Eye (tissue), 1 donor: ENCODE results near the gene WWTR1.

Experiments used
- DNase-seq: peaks from one replicate; pipeline ENCODE4 v3.0.0-alpha.2; 2015

WWTR1 gene

DNA sequence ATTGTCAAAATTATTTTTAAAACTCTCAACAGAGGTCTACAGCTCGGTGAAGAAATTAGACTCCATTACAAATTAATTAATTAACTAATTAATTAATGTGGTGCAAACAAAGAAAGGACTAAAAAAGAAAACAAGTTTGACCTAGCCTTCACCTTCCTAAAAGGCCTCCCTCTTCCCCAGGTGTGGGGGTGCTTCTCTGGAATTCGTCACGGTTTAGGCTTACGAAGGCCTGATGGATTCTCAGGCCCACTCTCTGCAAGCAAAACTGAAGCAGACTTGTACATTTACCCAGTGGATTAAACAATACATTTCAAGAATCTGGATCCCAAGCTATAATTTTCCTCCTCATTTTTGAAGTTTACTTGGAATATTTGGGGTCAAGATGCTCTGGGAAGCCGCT lies 94.7 kb downstream of the WWTR1 start:
- DNase-seq, result no peak

DNA sequence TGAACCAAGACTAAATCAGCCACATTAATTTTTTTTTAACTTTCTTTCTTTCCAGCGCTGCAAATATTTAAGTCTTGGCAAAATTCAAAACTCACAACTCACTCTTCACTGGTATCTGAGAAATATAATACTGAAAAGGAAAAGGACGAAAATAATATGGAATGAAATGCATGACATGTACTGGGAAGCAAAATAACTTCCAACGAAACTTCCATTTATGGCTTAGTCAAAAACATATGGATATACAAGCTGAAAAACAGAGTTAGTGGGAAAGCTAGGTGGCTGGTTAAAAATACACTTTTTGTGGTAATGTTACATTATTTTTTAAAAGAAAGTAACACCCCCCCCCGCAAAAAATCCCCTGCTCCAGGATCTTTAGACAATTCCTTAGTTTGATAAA lies 97.2 kb downstream of the WWTR1 start:
- no peak for DNase-seq

DNA sequence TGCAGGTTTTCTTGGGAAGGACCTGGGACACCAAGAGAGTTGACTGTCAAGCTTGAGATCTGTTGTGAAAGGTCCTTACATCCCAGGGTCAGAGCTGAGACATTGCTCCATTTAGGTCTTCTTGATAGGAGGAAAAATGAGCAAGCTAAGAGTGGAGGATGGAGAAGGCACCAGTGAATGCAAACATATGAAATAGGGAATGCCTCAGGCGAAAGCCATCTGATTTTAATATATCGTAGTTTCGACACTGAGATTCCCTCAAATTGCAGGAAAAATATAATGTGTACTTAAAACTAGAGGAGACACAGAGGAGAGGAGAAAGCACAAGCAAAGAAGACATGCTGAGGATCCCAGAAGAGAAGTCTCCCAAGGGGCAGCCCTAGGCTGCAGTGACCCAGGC lies 97.8 kb downstream of the WWTR1 start:
- DNase-seq, result no peak

DNA sequence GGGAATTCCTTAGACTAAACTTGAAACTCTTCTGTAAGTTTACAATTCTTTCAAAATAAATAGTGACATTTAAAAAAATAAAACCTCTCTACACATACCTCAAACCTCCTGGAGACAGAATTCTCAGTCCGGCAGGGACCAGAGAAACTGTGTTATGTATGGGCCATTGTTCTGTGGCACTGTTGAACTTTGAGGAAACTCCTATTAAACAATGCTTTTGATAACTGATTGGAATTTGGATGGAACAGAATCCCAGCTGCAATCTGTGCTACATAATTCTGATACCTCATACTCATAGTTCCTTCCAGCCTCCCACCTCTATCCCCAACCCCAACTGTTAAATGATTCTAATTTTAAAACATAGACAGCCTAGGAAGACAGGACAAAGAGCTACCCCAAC lies 98.3 kb downstream of the WWTR1 start:
- DNase-seq, result no peak

DNA sequence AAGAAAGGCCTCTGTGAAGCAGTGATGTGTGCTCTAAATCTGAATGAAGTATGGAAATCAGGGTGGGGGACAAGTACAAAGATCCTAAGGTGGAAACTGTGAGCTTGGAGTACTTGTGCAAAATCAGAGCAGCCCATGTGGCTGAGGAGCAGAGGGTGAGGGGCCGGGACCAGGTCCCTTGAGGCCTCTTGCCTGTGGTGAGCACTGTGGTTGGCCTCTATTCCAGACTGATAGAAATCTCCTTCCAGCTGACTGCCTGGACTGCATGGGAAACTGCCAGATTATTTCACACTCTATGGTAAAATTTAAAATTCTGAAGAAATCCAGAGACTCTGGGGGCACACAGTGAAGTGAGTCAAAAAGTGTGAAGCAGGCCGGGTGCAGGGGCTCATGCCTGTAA lies 101.9 kb downstream of the WWTR1 start:
- DNase-seq, result no peak

DNA sequence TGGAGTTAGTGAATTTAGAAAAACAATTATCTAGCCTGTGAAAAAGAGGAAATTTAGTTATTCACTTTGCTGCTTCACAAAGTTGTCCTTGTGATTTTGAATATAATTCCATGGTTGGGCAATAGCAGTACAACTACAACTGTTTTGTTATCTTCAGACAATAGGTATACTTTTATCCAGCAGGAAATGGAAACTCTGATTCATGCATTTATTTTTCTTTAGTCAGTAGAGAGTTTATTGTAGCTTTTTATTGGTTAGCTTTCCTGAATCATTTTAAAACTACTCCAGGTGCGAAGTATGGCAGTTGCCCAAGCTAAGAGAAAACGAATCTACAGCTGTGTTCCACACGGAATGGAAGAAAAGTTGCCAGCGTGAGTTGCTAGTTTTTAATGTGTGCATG lies 103.0 kb downstream of the WWTR1 start:
- peak; percentile 50 for DNase-seq

DNA sequence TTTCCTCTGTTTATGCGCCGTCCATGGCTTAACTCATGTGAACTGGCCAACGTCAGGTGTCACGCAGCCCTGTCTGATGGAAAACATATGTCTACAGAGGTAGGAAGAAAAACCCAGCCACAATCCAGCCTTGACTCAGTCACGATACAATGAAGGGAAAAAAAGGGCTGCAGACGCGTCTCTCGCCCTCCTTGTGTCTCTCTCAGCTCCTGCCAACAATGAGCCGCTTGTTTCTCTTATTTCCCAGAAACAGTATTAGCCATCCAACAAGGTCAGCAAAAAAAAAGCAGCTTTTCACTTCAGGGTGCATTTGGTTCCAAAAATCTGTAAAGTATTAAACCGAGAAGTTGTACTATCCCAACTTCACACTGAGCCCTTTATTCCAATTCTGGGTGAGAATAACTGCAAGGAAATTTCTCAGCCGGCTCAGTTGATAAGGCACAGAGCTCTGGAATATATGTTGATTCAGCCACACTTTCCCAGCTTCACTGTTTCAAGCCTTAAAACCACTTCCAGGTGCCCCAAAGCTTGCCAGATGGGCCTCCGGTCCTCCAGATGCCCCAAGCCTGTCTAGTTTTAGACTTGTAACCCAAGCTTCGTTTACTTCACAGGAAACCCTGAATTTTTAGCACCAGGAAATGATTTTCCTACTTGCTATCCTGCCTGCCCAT lies 103.9 kb downstream of the WWTR1 start:
- DNase-seq, result peak; percentile 84

DNA sequence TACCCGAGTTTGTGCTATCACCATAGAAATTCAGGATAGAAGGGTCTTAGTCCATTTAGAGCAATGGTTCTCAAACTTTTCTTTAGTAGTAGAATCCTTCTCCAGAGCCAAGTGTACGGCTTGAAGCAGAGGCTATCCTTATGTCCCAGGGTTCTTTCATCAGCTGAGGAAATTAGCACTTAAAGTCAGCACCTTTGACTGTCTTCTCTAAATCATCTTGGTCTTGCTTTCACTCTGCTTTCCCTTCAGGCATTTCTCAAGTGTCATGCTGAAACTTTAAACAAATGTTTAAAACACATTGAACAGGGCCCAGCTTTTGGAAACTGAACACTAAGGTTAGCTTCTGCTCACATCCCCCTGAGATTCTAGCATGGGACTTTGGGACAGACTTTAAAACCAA lies 105.1 kb downstream of the WWTR1 start:
- no peak for DNase-seq

DNA sequence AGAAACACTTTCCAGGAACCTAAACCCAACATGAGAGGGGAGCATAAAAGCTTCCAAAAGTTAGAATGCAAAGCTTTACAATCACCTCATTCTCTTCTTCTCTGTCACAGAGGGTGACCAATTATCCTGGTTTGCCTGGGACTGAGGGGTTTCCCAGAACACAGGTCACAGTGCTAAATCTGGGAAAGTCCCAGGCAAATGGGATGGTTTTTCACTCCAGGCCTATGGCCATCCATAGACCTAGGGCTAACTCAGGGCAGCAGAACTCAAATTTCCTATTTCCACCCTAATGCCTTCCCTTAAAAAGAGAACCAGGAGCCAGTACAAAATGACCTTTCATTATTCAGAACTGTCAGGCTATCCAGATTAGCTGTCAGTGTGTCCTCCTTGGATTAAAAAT lies 106.3 kb downstream of the WWTR1 start:
- no peak for DNase-seq

DNA sequence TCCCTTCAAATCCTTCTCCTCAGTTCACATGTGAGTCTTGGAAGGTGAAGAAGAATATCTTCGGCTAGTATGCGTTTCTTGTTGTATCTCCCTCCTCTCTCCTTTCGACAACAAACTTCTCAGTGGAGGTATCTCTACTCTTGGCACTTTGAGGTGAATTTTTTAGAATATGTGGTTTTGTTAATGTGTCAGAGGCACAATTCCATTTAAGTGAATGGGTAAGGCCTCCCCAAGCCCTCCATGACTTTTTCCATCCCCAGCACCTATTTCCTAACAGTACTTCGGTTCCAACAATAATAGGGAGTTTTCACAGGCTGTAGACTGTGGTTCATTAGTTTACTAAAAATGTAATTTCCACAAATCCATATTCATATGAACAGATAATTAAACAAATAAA lies 109.2 kb downstream of the WWTR1 start:
- no peak for DNase-seq

DNA sequence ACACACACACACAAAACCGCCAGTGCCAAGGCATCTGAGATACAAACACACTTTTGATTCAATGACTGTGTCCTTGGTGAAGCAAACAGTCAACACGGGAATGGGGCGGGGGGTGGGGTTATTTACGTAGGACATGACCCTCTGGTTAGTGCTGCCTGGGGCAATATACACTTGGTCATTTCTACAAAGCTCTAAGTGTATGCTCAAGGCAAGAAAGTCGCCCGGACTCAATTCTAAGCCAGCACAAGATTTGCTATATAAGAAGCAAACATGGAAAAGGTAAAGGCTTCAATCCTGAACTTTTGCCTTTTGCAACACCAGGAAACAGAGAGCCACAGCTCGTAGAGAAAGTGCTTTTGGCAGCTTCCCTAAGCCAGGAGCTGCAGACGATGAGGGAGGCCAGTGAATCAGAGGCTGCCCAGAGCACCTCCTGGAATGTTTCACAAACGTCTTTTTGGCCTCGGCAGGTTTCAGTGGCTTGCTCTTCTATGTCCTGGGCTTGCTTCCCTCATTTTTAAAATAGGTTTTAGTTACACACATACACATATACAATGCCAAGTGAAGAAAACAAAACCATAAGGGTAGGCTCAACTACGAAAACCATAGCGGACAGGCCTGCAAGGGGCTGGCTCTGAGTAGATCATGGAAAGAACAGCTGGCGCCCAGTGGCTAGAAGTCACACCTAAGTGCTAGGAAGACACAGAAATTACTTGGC lies 109.7 kb downstream of the WWTR1 start:
- no peak for DNase-seq

DNA sequence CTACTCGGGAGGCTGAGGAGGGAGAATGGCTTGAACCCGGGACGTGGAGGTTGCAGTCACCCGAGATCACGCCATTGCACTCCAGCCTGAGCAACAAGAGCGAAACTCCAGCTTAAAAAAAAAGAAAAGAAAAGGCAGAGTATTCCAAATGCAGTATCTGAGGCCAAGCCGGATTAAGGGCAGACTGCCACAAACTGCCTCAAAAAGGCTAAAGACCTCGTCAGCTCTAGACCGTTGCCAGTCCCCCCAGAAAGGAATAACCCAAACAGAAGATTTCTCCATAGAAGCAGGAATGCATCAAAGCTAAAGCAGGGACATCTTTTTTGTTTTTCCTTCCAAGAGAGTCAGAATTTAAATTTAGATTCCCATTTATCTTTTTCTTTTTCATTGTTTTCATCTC lies 110.4 kb downstream of the WWTR1 start:
- peak; percentile 60 for DNase-seq

DNA sequence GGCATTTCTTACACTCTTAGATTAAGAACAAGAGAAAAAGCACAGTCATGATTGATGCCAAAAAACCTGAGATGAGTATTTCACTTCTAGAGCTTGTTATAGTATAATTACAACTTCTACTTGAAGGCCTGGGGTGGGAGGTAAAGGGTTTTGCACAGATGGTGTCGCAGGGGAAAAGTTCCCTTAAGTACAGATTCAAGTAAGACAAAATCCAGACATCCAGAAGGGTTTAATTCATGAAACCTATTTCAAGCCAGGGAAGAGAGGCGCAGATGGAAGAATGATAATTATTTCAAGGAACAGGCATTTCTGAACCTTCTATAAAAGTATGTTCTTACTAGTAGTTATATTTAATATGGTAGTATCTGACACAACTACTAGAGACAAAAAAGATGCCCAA lies 112.8 kb downstream of the WWTR1 start:
- DNase-seq, result no peak

DNA sequence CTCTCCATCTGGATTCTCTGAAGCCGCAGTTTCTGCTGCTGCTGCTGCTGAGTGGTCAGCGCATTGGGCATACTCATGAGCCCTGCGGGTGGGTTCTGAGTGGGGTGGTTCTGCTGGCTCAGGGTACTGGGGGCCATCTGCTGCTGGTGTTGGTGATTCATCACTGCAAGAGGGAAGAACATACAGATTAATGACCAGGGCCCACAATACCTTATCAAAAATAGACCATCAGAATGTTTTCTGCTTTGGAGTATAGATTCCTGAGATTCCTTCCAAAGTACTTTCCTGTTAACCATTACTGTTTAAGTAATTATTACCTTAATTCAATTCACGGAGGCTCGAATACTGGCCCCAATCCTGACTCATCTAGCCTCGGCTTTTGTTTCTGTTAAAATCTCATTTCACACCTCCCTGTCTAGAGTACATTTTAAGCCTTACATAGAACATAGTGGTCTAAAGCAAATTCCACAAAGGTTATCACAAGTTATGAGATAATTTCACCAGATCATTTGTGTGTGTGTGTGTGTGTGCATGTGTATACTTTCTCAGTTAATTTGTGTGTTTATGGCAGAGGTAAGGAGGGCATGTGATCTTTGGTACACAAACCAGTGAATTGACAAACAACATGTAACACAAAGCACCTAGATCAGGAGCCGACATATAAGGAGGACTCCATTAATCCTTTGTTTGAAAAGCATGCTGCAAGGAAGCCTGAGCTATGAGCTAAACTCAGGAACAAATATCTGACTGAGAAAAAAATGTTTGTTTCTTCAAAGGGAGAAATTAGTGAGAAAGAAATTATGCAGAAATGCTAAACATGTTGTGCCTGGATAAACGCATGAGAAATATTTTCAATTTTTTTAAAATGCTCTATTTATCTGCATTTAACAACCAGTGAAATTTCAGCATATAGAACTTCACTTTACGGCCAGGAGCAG lies 115.2 kb downstream of the WWTR1 start:
- no peak for DNase-seq

DNA sequence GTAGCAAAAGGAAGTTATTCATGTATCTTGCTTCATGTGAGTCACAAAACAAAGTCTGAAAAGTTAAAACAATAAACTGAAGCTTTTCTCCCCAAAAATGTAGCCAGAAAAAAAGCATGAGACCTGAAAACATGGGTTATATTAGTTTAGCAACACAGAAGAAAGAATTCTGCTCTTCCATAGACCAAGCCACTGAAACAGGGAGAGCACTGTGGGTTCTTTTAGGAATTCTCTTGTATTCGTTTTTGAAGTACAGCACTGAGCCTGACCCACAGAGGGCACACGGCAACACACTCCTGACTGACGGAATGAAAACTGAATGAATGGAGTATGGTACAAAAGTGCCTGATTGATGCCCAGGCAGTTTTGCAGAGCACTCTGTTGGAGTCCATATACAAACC lies 116.7 kb downstream of the WWTR1 start:
- no peak for DNase-seq

DNA sequence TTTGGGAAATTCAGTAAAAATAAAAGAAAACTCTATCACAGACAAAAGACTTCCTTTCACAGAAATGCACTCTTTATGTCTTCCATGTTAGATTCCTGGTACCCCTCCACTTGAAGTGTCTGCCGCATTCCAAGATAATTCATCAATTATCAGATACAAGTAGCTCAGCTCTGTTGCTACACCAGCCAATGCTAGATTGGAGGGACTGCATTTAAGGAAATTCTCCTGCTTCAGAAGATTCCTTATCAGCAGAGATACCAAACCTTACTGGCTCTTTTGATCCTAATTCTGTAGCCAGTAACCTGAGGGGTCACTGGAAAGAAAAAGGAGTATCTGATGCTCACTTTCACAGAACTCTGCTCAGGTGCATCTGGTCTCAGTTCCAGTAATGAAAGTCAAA lies 119.5 kb downstream of the WWTR1 start:
- DNase-seq, result no peak

DNA sequence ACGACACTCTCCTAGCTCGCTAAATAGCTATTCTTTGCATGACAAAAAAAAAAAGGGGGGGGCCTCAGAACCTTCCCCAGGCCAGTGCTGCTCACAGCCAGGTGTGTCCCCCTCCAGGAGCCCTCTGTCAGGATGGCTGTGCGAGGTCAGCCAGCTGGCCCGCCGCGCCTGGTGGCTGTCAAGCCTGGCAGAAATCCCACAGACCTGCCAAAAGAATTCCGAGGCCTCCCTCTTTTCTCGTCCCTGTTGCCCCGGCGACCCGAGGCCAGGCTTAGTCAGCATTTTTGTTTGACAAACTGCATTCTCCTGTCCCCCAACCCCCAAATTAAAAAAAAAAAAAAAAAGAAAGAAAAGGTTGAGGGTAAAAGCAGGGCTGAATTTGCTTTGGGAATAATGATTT lies 121.4 kb downstream of the WWTR1 start:
- DNase-seq, result peak; percentile 75

DNA sequence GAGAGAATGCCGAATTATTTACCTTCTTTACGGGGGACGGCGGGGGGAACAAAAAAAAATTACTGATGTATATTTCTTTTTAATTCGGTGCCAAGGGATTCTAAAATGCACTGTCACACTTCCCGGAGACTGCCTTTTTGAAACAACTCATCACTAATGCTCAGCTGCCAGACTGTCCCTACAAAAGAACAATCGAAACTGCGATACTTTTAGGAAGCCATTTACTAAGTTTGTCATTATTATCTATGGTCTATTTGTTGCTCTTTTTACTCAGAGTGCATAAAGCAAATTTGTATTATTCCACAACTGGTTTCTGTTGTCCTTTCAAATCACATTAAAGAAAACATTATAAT lies 122.5 kb downstream of the WWTR1 start:
- no peak for DNase-seq

DNA sequence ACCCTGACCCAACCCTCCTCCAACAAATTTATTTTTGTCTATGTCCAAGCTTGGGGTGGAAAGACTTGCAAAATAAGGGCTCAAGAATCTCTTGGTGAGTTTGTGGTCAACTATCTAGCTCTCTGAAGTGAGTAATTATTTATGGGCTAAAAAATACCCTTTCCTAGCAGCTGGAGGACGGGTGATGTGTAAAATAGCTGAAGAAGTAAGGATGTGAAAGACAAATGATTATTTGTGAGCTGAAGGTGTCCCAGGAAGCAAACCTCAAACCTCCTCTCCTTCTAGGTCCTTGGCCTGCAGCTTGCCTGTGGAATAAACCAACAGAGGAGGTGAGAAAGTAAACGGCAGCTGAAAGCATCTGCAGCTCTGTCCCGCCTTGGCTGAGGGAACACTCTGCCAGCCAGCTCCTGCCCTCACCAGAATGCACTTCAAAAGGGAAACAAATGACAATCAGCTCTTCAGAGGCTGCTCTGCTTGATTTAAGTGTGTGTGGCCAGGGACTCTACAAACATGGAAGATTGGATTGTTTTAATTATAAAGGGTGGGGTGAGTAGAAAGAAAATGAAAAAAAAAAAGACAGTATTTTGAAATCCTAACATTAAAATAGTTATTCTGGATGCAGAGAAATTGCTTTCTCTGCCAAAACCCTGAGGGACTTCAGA lies 123.0 kb downstream of the WWTR1 start:
- DNase-seq, result no peak

DNA sequence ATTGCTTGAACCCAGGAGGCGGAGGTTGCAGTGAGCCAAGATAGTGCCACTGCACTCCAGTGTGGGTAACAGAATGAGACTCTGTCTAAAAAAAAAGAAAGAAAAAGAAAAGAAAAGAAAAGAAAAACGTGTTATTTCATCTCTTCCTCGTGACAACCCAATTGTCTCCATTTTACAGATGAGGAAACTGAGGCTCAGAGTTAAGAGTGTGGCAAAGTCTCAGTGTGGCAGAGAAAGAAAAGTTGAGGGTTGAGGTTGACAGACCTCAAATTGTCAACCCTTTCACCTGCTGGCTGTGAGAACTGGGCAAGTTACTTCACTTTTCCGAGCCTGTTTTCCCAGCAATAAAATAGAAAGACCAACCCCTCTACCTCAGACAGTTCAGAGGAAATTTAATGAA lies 123.7 kb downstream of the WWTR1 start:
- DNase-seq, result no peak

DNA sequence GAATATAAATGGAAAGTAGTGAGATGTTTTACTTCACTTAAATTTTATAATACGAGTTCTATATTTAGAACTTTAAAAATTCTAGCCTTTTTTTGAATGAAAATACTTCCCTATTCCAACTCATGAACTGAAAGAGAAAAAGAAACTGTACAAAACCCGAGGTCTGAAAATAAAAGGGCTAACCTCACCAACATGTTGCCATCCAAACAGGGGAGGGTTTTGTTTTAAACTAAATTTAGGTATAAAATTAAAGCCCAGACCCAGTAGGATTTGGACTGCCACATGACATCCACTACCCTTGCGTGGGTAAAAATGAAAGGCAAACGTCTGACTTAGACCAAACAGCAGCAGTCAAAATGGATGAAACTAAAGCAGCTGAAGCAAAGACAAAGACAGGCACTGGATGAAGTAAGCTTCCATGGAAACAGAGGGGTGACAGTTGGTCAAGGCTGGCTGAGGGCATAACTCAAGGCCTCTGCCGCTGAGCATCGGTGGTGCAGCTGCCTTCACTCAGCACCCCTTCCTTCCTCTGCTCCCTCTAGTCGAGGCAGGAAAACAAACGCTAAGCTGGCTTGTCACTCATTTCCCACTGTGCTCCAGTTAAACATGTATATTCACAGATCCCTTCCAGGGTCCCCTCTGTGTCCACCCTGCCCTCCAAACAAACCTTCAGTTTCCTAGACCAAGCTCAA lies 125.2 kb downstream of the WWTR1 start:
- peak; percentile 69 for DNase-seq

DNA sequence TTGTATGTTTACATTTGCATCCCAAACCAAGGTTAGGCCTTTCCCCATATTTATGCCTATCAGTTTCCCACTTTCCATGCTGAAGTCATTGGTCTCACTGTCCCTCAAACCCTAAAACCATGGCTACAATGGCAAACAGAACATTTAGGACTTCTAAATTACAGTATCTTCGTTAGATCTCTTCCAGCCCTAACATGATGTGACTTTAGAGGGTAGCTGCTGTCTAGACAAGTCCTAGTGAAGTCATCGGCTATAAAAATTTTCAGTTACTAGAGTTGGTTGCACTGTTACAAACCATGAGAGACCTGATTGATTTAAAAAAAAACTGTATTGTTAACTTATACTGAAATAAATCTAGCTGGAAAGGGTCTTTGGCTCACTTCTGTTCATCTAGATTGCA lies 128.7 kb downstream of the WWTR1 start:
- no peak for DNase-seq

DNA sequence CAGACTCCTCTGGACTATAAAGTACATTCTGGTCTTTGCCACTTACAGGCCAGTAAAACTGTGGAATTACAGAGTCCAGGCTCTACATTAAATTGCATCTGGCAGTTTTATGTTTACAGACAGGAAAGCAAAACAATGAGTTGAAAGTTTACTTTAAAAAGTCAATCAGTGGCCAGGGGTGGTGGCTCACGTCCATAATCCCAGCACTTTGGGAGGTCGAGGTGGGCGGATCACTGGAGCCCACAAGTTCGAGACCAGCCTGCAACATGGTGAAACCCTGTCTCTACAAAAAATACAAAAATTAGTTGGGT lies 129.5 kb downstream of the WWTR1 start:
- no peak for DNase-seq
